Renal pelvis (tissue), 4 donors: ENCODE measurements around the gene ADGRG1. TPM values are rescaled to one million over a fixed set of nuclear protein-coding genes. Genes with fewer than 3 reads are reported as not detected.

Source experiments
- DNase-seq: peaks from one replicate; pipeline ENCODE4 v3.0.0-alpha.2; 2013
- polyA plus RNA-seq, 3 donors: library from polyadenylated mRNA; unstranded; fragments of 120-200 nt; gene quantifications; one replicate each; pipeline ENCODE4 v1.2.1, GENCODE V29; 2013; ENCODE audit not compliant: insufficient read length in 3 of 3

ADGRG1 gene
- polyA plus RNA-seq, 3 donors: 72.4 to 84.0 (median 79.6) TPM

DNA sequence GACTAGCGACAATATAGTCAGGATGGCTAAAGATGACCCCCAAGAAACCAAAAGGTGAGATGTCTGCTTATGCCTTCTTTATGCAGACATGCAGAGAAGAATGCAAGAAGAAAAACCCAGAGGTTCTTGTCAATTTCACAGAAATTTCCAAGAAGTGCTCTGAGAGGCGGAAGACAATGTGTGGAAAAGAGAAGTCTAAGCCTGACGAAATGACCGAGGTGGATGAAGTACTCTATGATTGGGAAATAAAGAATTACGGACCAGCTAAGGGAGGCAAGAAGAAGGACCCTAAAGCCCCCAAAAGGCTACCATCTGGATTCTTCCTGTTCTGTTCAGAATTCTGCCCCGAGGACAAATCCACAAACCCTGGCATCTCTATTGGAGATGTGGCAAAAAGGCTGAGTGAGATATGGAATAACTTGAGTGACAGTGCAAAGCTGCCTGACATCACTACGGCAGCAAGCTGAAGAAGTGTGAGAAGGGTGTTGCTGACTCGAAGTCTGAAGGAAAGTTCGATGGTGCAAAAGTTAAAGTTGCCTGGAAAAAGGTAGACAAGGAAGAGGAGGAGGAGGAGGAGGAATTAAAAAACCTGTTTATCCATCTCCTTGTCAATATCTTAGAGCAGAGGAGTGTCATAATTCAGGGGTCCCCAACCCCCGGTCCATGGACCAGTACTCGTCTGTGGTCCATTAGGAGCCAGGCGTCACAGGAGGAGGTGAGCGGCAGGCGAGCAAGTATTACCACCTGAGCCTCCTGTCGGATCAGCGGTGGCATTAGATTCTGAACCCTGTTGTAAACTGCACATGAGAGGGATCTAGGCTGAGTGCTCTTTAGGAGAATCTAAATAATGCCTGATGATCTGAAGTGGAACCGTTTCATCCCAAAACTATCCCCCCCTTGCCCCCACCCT, 25.1 kb upstream of the ADGRG1 start:
- no peak for DNase-seq

DNA sequence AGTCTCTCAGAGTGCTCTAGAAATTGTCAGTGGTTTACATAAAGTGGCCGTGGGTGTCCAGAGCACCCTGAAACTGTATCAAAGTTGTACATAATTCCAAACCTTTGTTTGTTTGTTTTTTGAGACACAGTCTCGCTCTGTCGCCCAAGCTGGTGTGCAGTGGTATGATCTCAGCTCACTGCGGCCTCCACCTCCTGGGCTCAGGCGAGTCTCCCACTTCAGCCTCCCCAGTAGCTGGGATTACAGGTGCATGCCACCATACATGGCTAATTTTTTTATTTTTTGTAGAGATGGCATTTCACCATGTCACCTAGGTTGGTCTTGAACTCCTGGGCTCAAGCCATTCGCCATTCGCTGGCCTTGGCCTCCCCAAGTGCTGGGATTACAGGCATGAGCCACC, 24.3 kb upstream of the ADGRG1 start:
- DNase-seq: no peak

DNA sequence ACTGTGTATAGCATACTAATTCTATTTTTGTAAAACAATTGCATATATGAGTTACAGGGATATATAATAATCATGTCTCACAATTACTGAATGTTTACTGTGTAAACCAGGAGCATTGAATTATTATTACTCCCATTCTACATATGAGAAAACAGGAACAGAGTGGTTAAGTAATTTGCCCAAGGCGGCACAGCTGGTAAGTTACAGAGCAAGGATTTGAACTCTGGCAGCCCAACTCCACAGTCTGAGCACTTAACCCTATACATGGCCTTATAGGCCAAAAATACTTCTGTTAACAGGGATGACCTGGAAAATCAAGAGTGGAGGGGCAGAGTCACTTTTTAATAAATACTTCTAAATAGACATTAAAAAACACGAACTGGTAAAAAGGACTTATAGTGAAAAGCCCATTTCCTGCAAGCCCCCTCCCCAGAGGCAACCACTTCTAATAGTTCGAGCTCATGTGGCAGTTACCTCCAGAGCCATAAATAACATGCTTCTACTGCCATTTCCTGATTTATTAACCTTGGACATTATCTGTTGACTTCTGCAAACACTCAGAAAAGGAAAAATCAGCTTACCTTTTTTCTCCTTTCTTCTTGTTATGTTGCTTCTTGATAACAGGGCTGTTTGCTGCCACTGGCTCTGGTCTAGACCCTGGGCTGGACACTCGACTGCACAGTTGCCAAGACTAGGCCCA, 22.1 kb upstream of the ADGRG1 start:
- no peak for DNase-seq

DNA sequence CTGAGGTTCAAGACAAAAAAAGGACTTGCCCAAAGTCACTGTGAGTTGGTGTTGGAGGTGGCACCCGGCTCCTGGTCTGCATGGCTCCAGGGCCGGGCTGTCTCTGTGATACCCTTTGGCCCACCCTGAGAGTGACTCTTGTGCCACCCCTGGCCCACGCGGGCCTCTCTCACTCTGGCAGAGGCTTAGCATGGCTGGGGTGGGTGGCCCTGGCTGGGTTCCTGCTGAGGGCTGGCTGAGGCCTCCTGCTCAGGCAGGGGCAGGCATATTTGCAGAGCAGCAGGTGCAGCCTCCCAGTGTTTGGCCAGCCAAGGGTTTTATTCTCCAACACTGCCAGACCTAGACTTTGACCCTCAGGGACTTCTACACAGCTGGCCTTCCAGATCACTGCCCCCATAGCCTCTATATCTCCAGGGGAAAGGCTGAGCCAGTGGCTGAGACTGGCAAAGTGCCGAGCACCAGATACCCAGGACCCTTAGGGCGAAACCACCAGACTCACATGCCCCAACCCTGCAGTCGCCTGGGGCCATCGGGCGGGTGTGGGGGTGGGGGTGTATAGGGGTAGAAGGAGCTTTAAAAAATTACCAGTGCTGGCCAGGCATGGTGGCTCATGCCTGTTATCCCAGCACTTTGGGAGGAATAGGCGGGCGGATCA, 21.5 kb upstream of the ADGRG1 start:
- no peak for DNase-seq

DNA sequence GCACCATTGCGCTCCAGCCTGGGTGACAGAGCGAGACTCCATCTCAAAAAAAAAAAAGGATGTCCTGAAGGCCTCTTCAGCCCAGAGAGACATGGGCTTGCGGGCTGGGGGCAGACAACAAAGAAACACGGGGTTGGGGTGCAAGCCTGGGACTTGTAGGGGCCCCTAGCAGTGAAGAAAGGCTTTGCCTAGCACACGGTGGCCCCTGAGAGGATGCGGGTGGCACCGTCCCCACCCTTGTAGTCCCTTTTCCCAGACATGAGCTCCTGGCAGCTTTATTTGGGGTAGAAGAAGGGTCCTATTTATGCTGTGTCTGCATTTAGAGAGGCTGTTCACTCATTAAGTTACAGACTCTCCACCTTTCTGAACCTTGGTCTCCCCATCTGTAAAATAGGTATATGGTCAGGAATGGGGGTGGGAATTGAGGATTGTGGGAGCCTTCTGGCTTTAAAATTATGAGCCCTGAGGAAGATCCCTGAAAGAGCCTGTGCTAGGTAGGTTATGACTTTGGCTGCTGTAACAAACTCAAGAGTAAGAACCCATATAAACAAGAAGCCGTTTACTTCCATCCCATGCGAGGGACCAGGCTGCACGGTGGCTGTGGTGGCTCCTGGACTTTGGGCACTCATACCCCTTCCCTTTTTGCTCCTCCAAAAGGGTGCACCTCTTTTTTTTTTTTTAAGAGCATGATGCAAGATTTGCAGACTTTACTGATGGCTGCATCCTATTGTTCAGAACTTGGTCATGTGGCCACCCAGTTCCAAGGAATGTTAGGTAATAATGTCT, 20.6 kb upstream of the ADGRG1 start:
- no peak for DNase-seq

DNA sequence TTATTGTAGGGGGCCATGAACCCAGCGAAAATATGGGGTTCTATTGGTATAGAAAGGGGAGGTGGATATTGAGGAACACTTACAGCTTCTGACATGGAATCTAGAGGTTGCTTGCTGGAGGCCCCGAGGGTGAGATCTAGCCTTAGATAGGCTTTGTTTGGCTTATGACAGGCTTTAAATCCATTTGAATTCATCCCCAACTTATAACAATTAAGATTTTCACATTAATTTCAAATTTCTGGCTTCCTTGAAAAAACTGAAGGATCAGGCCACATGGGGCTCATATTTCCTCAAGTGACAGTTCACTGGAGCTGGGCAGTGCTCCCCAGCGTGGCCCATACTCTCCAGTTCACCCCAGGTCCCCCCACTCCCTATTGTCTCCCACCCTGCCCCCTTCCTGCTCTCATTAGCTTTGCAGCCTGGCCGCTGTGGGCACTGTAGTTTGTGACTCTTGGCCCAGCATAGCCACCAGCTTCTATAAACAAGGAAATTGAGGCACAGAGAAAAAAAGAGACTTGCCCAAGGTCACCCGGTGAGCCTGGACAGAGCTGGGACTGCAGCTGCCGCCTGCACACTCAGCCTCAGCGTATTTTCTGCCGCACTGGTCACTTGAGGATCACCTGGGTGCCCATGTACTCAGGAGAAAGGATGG, 19.8 kb upstream of the ADGRG1 start:
- no peak for DNase-seq

DNA sequence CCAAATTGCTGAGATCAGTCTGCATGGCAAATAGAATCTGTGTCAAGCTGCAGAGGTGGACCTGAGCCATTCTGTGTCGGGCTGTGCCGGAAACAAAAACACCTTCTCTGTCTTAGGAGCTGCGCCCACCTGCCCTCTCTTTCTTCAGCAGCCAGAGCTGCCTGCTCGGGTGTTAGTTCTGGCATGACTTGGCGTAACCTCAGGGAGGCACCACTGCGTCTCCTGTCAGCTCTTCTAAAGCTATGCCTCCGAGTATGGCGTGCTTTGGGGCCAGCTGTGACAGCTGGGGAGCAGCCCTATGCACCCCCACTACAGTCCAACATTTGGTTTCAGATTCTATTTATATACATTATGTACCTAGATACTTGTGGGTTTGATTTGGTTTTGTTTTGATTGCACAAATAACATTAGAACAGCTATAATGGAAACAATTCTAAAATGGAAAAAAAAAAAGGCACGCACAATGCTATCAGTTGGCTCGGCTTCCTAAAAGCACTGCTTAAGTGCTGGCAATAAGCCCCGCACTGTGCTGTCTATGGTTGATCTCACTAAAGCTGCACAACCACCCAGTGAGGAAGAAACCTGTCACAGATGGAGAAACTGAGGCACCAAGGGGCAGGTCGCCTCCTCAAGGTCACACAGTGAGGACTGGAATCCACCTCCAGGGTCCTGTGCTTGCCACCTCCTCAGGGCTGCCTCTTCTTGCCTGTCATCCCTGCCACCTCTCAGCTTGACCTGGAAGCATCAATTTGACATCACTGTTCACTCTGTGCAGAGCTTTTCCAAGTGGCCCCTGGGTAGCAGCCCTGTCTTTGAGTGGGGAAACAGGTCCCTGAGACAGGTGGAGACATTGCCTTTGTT, 18.7 kb upstream of the ADGRG1 start:
- DNase-seq: no peak

DNA sequence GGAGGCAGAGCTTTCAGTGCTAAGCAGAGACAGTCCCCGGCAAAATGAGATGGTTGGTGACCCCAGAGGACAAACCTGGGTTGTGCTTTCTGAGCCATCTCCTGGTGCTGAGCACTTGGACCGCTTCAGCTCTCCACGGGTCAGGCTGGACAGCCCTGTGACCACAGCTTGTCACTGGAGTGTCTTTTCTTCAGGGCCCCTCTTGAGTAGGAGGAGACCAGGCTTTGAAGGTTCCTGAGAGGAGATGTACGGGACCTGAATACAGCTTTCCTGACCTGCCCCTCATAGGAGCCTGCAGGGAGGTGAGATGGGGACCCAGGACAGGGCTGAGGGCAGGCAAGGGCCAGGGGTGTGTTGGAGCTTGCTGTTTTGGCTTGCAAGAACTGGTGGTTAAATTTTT, 17.8 kb upstream of the ADGRG1 start:
- DNase-seq: no peak

DNA sequence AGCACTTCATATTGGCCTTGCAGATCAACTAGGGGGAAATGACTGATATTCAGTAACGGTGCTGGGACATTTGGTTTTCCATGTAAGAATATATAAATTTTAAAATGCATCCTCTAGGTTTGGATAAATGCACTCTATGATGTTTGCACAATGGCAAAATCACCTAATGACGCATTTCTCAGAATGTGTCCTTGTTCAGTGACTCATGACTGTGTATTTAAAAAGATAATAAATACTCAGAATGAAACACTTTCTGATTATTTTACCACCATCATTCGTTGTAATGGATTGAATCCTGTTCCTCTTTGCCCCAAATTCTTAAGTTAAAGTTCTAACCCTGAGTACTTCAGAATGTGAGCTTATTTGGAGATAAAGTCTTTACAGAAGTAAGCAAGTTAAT, 17.2 kb upstream of the ADGRG1 start:
- DNase-seq: no peak

DNA sequence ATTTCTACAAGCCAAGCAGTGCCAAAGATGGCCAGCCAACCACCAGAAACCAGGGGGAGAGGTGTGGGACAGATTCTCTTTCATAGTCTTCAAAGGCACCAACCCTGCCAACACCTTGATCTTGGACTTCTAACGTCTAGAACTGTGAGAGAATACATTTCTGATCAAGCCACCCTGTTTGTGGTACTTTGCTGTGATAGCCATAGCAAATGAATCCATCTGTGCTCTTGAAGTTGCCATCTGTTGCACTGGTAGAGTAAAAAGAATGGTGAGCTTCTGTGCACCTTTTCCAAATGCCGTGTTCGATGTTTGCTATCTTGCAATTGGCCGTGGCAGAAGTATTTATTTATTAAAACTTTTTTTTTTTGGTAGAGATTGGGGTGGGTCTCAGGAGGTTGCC, 16.7 kb upstream of the ADGRG1 start:
- no peak for DNase-seq

DNA sequence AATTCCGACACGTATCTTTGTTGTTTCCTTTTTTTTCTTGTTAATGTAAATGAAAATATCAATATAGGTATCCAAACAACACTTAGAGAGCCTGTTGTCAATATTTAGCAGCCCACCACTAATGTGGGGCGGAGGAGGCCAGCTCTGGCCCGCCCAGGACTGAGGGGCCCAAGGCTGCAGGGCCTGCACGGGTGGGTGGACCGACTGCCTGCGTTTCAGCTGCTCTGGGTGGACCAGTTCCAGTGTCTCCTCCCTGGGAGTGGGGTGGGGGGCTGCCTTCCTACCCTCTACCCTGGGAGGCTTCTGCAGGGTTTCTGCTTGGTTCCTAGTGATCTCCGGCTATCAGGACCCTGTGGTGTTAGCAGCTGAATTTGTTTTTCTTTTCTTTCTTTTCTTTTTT, 15.9 kb upstream of the ADGRG1 start:
- no peak for DNase-seq

DNA sequence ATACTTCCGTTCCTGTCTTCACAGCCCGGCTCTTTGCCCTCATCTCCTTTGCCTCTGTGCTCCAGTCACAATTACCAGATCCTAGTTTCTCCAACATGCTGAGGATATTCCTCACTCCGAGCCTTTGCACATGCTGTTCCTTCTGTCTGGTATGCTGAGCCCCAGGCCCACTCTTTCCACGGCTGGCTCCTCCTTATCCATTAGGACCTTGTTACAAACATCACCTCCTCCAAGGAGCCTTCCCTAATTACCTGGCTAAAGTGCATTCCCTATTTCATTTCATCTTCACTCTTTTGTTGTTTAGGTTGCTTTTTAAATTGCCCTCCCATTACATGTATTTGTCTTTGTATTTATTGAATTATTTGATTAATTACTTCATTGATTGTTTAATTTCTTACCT, 14.9 kb upstream of the ADGRG1 start:
- DNase-seq: no peak

DNA sequence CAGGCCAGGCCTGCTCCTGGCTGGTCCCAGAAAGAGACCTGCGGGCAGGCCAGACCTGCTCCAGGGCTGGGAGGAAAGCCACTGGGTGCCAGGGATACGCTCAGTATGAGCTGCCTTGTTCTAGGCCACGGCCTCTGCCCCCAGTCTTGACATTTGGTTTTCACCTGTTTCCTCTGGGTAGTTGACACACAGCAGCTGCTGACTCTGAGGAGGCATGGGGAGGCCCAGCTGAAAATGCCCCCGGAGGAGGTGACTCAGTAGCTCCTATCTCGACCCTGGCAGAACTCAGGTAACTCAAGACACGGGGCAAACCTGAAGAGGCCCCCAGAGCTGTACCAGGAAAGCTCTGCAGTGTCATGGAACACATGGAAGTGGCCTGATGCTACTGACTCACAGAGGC, 13.9 kb upstream of the ADGRG1 start:
- no peak for DNase-seq

DNA sequence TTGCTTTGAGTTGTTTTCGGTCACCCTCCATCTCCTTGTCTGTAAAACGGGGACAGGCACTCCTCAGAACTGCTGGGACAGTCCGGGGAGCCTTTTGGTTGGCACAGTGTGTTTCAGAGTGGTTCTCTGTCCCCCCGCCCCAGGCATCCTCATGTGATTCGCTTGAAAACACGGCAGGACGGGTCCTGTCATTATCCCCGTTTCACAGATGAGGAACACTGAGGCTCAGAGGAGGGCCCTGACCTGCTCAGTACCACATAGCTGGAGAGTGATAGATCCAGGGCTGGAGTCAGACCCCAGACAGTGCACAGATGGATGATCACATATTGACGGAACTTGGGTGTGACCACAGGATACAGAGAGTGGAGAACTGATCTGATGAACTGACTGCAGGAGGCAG, 13.5 kb upstream of the ADGRG1 start:
- DNase-seq: no peak

DNA sequence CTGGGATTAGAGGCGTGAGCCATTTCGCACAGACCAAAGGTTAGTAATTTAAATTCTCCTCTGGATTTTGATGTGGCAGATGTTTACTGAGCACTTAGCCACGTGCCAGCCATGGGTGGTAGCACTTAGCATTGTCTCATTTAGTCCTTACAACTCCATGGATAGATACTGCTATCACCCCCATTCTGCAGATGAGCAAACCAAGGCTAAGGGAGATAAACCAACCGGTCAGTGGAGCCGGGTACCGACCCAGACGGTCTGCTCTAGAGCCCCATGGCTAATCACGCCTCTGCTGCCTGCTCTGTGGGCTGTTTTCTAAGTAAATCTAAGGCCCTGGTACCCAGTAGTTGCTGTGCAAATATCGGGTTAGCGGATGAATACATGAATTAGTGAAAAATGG, 12.6 kb upstream of the ADGRG1 start:
- DNase-seq: no peak

DNA sequence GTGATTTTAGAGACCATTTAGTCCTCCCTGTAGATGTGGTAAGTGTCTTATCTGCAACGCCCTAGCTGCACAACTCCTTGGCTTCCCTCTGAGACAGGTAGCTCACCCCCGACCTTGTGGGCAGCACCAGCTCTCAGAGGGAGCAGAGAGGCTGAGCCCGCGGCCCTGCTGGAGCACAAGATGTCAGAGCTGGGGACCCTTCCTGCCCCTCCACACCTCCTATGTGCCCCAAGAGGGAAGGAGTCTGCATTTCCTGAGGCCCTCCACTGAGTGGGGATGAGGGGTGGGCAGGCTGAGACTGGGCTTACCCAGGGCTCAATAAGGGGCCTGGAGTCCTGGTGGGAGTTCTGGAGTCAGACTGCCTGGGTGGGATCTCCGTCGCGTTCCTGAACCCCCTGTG, 12.2 kb upstream of the ADGRG1 start:
- DNase-seq: no peak

DNA sequence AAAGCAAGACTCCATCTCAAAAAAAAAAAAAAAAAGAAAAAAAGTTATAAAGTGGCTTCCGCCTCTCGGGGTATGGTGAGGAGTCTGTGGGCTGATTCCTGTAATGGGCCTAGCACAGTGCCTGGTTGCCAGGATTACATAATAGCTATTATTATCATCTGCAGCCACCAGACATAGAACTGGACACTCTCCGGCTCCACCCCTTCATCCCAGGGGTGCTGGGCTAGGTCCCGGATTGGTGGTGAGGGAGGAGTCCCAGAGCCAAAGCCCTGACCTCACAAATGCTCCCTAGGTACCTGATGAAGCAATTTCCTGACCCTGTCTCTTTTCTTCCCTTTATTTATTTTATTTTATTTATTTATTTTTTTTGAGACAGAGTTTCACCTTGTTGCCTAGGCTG, 11.6 kb upstream of the ADGRG1 start:
- no peak for DNase-seq

DNA sequence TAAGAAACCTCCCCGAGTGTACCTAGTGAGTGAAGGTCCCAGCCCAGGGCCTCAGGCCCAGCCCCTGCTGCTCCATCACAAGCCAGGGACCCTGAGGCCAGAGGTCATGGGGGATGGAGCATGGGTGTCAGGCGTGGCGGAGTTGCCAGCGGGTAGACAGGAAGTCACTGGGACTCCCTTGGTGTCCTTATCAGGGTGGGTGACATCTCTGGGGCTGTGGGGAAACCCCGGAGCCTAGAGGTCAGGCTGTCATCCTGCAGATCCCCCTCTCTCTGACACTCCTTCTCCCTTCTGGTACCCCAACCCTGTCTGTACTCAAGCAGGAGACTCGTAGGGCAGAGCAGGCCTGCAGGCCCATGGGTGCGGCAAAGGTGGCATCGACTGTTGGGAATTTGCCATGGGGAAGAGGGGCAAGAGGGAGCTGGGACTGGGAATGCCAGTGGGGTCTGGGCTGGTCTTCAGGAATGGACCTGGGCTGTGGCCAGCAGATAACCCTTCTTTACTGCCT, 10.8 kb upstream of the ADGRG1 start:
- DNase-seq: no peak

DNA sequence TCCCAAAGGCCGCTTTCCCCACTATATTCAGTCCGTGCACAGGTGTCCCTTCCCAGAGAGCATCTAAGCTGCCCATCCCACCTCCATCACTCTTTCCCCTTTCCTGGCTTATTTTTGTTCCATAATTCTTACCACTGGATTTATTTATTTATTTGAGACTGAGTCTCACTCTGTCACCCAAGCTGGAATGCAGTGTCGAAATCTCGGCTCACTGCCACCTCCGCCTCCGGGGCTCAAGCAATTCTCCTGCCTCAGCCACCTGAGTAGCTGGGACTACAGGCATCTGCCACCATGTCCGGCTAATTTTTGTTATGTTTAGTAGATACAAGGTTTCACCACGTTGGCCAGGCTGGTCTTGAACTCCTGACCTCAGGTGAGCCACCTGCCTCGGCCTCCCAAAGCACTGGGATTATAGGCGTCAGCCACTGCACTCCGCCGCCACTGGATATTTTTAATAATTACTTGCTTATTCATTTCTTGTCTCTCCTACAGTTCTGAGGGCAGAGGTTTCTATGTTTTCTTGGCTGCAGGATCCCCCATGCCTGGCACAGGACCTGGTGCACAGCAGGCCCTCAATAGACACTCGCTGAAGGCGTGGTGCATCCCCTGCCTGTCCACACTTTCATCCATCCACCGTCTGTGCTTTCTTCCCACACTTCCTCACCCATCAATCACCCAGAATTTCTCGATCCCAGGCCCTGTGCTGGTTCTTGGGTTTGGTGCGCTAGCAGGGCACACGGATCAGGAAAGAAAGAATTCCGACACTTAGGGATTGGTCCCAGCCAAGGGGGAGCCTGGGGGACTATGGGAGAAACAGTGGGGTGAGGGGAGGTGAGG, 9.9 kb upstream of the ADGRG1 start:
- no peak for DNase-seq
